Keratinocyte (primary cell): Measurements from ENCODE around the gene PGPEP1. TPM values are rescaled to one million over a fixed set of nuclear protein-coding genes. Genes with fewer than 3 reads are reported as not detected.
A peak's percentile ranks its signal among the peaks of the same experiment; 100 is the strongest.

Experiments
- DNase-seq: peaks from one replicate; pipeline ENCODE4 v3.0.0-alpha.2; 2011; ENCODE audit warnings: low read depth, missing footprints, low spot score
- FAIRE-seq: peaks from 2 replicates; lab custom pipeline; 2011; peaks lifted over from hg19 to GRCh38; lab: Jason Lieb, UNC
- H2AFZ ChIP-seq: 2 replicates; pipeline ENCODE4 v1.6.0; 2012; ENCODE audit warnings: low read length, control low read depth, inconsistent platforms; ENCODE audit not compliant: control insufficient read depth
- H3K27ac ChIP-seq: 2 replicates; pipeline ENCODE4 v1.5.1; 2011; ENCODE audit warnings: low read length; ENCODE audit not compliant: control insufficient read depth, insufficient read depth
- H3K27me3 ChIP-seq: 3 replicates; pipeline ENCODE4 v1.6.0; 2011; ENCODE audit warnings: low read length; ENCODE audit not compliant: control insufficient read depth, insufficient read depth; ENCODE audit errors: extremely low read depth
- H3K36me3 ChIP-seq, 2 experiments: 2 replicates in 1 of 2; 3 replicates in 1 of 2; pipeline ENCODE4 v1.5.1; 2011; ENCODE audit warnings: low read length in 2 of 2, mild to moderate bottlenecking in 1 of 2; ENCODE audit not compliant: control insufficient read depth in 2 of 2, insufficient read depth in 2 of 2; ENCODE audit errors: extremely low read depth in 1 of 2
- H3K4me1 ChIP-seq: 3 replicates; pipeline ENCODE4 v1.5.1; 2011; ENCODE audit warnings: low read length; ENCODE audit not compliant: control insufficient read depth, insufficient read depth; ENCODE audit errors: extremely low read depth
- H3K4me2 ChIP-seq: 3 replicates; pipeline ENCODE4 v1.6.0; 2011; ENCODE audit warnings: low read depth, low read length; ENCODE audit not compliant: control insufficient read depth, insufficient read depth; ENCODE audit errors: extremely low read depth
- H3K4me3 ChIP-seq, 3 experiments: fragments of 200-600 bp in 1 of 3; sonication (generic) in 1 of 3; 2 replicates in 2 of 3; 3 replicates in 1 of 3; pipeline ENCODE4 v1.5.1; 2011 to 2016; ENCODE audit warnings: low read length in 3 of 3, mild to moderate bottlenecking in 3 of 3, control low read depth in 2 of 3, inconsistent platforms in 1 of 3, low read depth in 1 of 3, mixed read lengths in 1 of 3, mixed run types in 1 of 3, moderate library complexity in 1 of 3; ENCODE audit not compliant: control insufficient read depth in 2 of 3, insufficient read depth in 2 of 3; ENCODE audit errors: extremely low read depth in 1 of 3
- H3K79me2 ChIP-seq: 2 replicates; pipeline ENCODE4 v1.6.0; 2012; ENCODE audit warnings: low read length; ENCODE audit not compliant: control insufficient read depth, insufficient read depth
- H3K9ac ChIP-seq: 3 replicates; pipeline ENCODE4 v1.6.0; 2011; ENCODE audit warnings: low read length; ENCODE audit not compliant: control insufficient read depth, insufficient read depth; ENCODE audit errors: extremely low read depth
- H3K9me1 ChIP-seq: 3 replicates; pipeline ENCODE4 v1.6.0; 2011; ENCODE audit warnings: low read length; ENCODE audit not compliant: control insufficient read depth, insufficient read depth; ENCODE audit errors: extremely low read depth
- H3K9me3 ChIP-seq: 2 replicates; pipeline ENCODE4 v1.5.1; 2012; ENCODE audit warnings: low read depth, low read length; ENCODE audit not compliant: control insufficient read depth
- H4K20me1 ChIP-seq: 3 replicates; pipeline ENCODE4 v1.6.0; 2011; ENCODE audit warnings: low read length; ENCODE audit not compliant: control insufficient read depth, insufficient read depth; ENCODE audit errors: extremely low read depth
- EZH2 ChIP-seq: IDR thresholded peaks from one replicate; pipeline ENCODE4 v1.6.1; 2012; ENCODE audit warnings: inconsistent platforms, mild to moderate bottlenecking, low read length, moderate library complexity
- dilution Hi-C: fragments of 300-500 bp; cut with MboI; formaldehyde crosslinking; loops from one replicate; pipeline ENCODE4 v1.7.0; 2020; ENCODE audit warnings: low sequenced_read_pairs; ENCODE audit not compliant: extremely low pct_ligation_motif_present
- polyA plus RNA-seq, 5 experiments: library from polyadenylated mRNA; depleted of rRNA in 3 of 5; stranded (reverse) in 3 of 5; stranded (forward) in 1 of 5; unstranded in 1 of 5; fragments of >200 nt; gene quantifications; 1 replicate in 1 of 5; 2 replicates in 3 of 5; 3 replicates in 1 of 5; pipeline versions ENCODE4 v1.2.1 to v1.2.3, GENCODE V29; 2011 to 2012; ENCODE audit warnings: missing spikeins in 2 of 5, low read depth in 1 of 5, low replicate concordance in 1 of 5
- TF ChIP-seq, protein P1 (sequence below), 3 experiments: IDR thresholded peaks in 1 of 3; conservative IDR thresholded peaks in 1 of 3; optimal IDR thresholded peaks in 1 of 3; 2 replicates in 2 of 3; 3 replicates in 1 of 3; pipeline versions ENCODE3 to v1.5.1; 2011; ENCODE audit warnings: low read length in 3 of 3, mild to moderate bottlenecking in 3 of 3, moderate library complexity in 2 of 3, control low read depth in 1 of 3, inconsistent platforms in 1 of 3; ENCODE audit not compliant: insufficient read depth in 2 of 3; ENCODE audit errors: extremely low read depth in 1 of 3

PGPEP1 gene
- polyA plus RNA-seq, 1 donor (not counting 4 experiments of a cell fraction or from before 2014, with no cell fraction given), result 5.6 TPM

DNA sequence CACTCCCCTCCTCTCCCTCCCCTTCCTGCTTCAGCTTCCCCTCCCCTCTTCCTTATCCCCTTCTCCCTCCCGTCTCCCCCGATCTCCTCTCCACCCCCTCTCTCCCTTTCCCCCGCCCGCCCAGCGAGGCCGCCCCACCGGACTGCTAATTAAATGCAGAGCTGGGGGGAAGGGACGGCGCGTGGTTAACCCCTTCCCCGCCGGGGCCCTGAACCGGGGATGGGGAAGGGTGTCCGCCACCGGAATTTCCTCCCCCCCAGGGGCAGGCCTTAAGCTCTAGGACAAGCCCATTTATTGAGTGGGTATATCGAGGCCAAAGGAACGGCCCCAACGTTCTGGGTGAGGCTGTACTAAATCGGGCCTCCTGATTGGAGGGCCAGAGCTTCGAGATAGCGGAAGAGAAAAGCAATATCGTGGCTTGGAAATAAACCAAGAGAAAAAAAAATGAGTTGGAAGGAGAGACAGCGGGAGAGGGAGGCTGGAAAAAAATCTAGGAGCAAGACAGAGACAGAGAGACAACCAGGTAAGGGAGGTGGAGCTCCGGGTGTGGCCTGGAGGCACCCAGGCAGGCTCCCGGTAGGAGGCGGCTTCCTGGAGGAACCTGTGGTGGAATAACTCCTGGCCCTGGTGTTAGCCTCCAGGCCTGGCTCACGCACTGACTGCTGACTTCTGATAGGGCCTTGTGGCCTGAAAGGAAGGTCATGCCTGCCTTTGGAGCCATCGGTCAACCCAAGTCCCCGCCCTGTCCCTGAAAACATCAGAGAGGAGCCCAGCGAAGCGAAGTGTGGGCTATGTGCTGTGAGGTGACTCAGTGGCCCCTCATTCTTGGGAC lies 47.4 kb upstream of the PGPEP1 start:
- Histone ChIP-seq H3K9me3 (no peaks in the 10 kb centered on the region), H3K4me3 (peak overlapping the region; percentile 38 to 60 (median 51)), H3K4me2 (peak overlapping the region; percentile 74), H3K9me1 (no peaks in the 10 kb centered on the region), H3K27ac (no peak overlapping the region), H2AFZ (no peak overlapping the region), H3K36me3 (no peaks in the 10 kb centered on the region), H3K79me2 (no peaks in the 10 kb centered on the region), H3K9ac (no peak overlapping the region), H4K20me1 (no peaks in the 10 kb centered on the region), H3K27me3 (no peaks in the 10 kb centered on the region), H3K4me1 (peaks cover 16% of the 10 kb centered on the region)
- TF ChIP-seq, protein P1, sequence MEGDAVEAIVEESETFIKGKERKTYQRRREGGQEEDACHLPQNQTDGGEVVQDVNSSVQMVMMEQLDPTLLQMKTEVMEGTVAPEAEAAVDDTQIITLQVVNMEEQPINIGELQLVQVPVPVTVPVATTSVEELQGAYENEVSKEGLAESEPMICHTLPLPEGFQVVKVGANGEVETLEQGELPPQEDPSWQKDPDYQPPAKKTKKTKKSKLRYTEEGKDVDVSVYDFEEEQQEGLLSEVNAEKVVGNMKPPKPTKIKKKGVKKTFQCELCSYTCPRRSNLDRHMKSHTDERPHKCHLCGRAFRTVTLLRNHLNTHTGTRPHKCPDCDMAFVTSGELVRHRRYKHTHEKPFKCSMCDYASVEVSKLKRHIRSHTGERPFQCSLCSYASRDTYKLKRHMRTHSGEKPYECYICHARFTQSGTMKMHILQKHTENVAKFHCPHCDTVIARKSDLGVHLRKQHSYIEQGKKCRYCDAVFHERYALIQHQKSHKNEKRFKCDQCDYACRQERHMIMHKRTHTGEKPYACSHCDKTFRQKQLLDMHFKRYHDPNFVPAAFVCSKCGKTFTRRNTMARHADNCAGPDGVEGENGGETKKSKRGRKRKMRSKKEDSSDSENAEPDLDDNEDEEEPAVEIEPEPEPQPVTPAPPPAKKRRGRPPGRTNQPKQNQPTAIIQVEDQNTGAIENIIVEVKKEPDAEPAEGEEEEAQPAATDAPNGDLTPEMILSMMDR (optimal IDR thresholded peaks at IDR 0.05 in 1 of 3, IDR thresholded peaks at IDR 0.05 in 1 of 3, conservative IDR thresholded peaks at IDR 0.05 in 1 of 3; ENCODE audit: extremely low read depth in 1 of 3, insufficient read depth in 2 of 3, low read length in 3 of 3), result no peak
- no peak for TF ChIP-seq EZH2
- DNase-seq, result no peak
- FAIRE-seq, result no peak
- dilution Hi-C loops, result no loop called here

DNA sequence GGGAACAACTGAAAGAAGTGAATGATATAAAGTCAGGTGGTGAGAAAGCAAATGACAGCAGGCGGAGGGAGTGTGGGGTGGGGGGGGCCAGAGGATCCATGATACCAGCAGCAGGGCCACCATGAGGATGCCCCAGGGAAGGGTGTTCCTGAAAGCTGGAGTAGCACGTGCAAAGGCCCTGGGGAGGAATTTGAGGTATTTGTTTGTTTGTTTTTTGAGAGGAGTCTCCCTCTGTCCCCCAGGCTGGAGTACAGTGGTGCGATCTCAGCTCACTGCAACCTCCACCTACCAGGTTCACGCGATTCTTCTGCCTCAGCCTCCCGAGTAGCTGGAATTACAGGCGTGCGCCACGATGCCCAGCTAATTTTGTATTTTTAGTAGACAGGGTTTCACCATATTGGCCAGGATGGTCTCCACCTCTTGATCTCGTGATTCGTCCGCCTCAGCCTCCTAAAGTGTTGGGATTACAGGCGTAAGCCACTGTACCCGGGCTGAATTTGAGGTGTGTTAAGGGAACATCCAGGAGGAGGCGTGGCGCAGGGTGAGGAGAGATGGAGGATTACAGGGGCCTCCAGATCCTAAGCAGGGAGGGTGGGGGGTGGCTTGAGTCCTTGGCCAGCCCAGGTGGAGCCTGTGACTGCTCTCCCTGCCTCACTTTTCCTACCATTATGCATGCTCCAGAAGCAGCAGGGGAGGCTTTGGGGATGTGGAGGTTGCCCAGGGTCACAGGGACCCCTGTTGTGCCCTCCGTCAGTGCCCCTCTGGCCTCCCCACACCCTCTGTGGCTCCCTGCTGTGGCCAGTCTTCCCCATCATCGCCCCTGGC lies 46.5 kb upstream of the PGPEP1 start:
- DNase-seq (no peak), FAIRE-seq (no peak)
- no peaks in the 10 kb centered on the region for H3K9me3 ChIP-seq
- no peaks in the 10 kb centered on the region for H4K20me1 ChIP-seq
- H3K36me3 ChIP-seq, result no peaks in the 10 kb centered on the region
- H3K4me1 ChIP-seq, result peaks cover 16% of the 10 kb centered on the region
- no peaks in the 10 kb centered on the region for H3K9me1 ChIP-seq
- no peak overlapping the region for H3K9ac ChIP-seq
- no peak overlapping the region for H3K27ac ChIP-seq
- H3K4me2 ChIP-seq, result no peak overlapping the region
- no peak overlapping the region for H2AFZ ChIP-seq
- dilution Hi-C loops, result no loop called here
- no peaks in the 10 kb centered on the region for H3K79me2 ChIP-seq
- TF ChIP-seq, protein P1 (optimal IDR thresholded peaks at IDR 0.05 in 1 of 3, IDR thresholded peaks at IDR 0.05 in 1 of 3, conservative IDR thresholded peaks at IDR 0.05 in 1 of 3; ENCODE audit: extremely low read depth in 1 of 3, insufficient read depth in 2 of 3, low read length in 3 of 3), result no peak
- no peak for TF ChIP-seq EZH2
- H3K27me3 ChIP-seq, result no peaks in the 10 kb centered on the region
- no peak overlapping the region for H3K4me3 ChIP-seq
